DND-41 (cell line): ENCODE results near the gene ACOX3.

Experiments used
- ATAC-seq: fragments of 200-7000 bp; cut with Tn5 transposase; 3 replicates; pipeline ENCODE4 v1.9.1; 2021; ENCODE audit warnings: low read depth; ENCODE audit not compliant: insufficient read depth
- DNase-seq: peaks from one replicate; pipeline ENCODE4 v3.0.0-alpha.2; 2020
- H2AFZ ChIP-seq: 2 replicates; pipeline ENCODE4 v1.6.0; 2012; ENCODE audit warnings: low read depth, low read length
- H3K27ac ChIP-seq: 2 replicates; pipeline ENCODE4 v1.5.1; 2012; ENCODE audit warnings: low read length, inconsistent platforms
- H3K27me3 ChIP-seq: fragments of 200-600 bp; sonication (generic); 2 replicates; pipeline ENCODE4 v1.6.0; 2012; ENCODE audit warnings: low read length, mild to moderate bottlenecking, inconsistent platforms; ENCODE audit not compliant: insufficient read depth, poor library complexity
- H3K36me3 ChIP-seq: 2 replicates; pipeline ENCODE4 v1.5.1; 2012; ENCODE audit warnings: low read length, inconsistent platforms; ENCODE audit not compliant: insufficient read depth
- H3K4me1 ChIP-seq: 2 replicates; pipeline ENCODE4 v1.5.1; 2012; ENCODE audit warnings: mild to moderate bottlenecking, low read length; ENCODE audit not compliant: insufficient read depth
- H3K4me2 ChIP-seq: 2 replicates; pipeline ENCODE4 v1.6.0; 2012; ENCODE audit warnings: mild to moderate bottlenecking, moderate library complexity, low read length, inconsistent platforms; ENCODE audit not compliant: insufficient read depth
- H3K4me3 ChIP-seq, 2 experiments: fragments of 200-600 bp in 1 of 2; shearing (Covaris generic) in 1 of 2; 2 replicates each; pipeline ENCODE4 v1.5.1; 2012 to 2016; ENCODE audit warnings: inconsistent platforms in 2 of 2, low read length in 2 of 2, mild to moderate bottlenecking in 2 of 2, low read depth in 1 of 2, moderate library complexity in 1 of 2
- H3K79me2 ChIP-seq: 2 replicates; pipeline ENCODE4 v1.6.0; 2012; ENCODE audit warnings: low read length, inconsistent platforms; ENCODE audit not compliant: insufficient read depth
- H3K9ac ChIP-seq: 2 replicates; pipeline ENCODE4 v1.6.0; 2012; ENCODE audit warnings: low read depth, mild to moderate bottlenecking, inconsistent platforms, low read length, moderate library complexity
- H3K9me3 ChIP-seq: 2 replicates; pipeline ENCODE4 v1.5.1; 2012; ENCODE audit warnings: low read length, moderate library complexity, mild to moderate bottlenecking, inconsistent platforms; ENCODE audit not compliant: insufficient read depth, severe bottlenecking
- H4K20me1 ChIP-seq: 2 replicates; pipeline ENCODE4 v1.6.0; 2012; ENCODE audit warnings: low read length; ENCODE audit not compliant: insufficient read depth
- EZH2 ChIP-seq: IDR thresholded peaks from 3 replicates; pipeline ENCODE4 v1.6.1; 2012; ENCODE audit warnings: borderline replicate concordance, low read depth, mild to moderate bottlenecking, moderate library complexity, low read length, inconsistent platforms; ENCODE audit not compliant: severe bottlenecking
- TF ChIP-seq, protein P1 (sequence below): IDR thresholded peaks from 2 replicates; pipeline ENCODE4 v1.5.1; 2012; ENCODE audit warnings: borderline replicate concordance, low read length, moderate library complexity, mild to moderate bottlenecking; ENCODE audit not compliant: poor library complexity, severe bottlenecking; ENCODE audit errors: extremely low read depth

Gene ACOX3

DNA sequence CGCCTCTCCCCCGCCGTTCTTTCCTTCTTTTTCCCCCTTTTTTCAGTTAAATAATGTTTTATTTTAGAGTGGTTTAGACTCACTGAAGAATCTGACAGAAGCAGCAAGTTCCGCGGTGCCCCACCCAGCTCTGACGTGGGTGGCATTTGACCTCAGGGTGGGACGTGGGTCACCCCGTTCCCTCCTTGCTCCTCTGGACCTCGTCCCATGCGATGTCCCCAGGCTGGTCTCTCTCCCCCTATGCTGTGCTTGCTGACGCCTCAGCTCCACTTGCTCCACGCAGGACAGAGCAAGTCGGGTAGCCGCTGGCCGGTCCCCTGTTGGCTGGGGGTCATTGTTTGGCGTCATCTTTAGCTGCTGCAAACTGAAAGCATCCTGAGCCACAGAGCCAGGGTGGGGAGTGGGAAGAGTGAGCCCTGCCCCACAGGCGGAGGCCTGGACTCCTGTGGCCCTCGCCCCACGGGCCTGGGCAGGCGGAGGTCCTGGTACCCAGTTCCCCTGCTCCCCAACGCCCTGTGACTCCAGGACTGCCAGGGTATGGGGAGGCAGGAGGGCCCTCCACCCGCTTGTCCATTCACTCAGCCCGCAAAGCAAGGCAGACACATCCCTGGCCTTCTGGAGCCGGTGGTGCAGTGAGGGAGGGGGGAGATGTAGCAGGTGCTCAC lies 30.8 kb upstream of the ACOX3 start:
- TF ChIP-seq EZH2, result no peak
- TF ChIP-seq, protein P1, sequence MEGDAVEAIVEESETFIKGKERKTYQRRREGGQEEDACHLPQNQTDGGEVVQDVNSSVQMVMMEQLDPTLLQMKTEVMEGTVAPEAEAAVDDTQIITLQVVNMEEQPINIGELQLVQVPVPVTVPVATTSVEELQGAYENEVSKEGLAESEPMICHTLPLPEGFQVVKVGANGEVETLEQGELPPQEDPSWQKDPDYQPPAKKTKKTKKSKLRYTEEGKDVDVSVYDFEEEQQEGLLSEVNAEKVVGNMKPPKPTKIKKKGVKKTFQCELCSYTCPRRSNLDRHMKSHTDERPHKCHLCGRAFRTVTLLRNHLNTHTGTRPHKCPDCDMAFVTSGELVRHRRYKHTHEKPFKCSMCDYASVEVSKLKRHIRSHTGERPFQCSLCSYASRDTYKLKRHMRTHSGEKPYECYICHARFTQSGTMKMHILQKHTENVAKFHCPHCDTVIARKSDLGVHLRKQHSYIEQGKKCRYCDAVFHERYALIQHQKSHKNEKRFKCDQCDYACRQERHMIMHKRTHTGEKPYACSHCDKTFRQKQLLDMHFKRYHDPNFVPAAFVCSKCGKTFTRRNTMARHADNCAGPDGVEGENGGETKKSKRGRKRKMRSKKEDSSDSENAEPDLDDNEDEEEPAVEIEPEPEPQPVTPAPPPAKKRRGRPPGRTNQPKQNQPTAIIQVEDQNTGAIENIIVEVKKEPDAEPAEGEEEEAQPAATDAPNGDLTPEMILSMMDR, result no peak
- ATAC-seq, result no peak
- Histone ChIP-seq H3K4me1 (no peaks in the 10 kb centered on the region), H3K4me3 (no peak overlapping the region), H3K27me3 (no peaks in the 10 kb centered on the region), H3K4me2 (no peak overlapping the region), H3K9ac (no peak overlapping the region), H4K20me1 (peaks cover 9% of the 10 kb centered on the region), H2AFZ (no peak overlapping the region), H3K79me2 (no peaks in the 10 kb centered on the region), H3K9me3 (no peaks in the 10 kb centered on the region), H3K36me3 (peaks cover 62% of the 10 kb centered on the region), H3K27ac (no peak overlapping the region)
- no peak for DNase-seq

DNA sequence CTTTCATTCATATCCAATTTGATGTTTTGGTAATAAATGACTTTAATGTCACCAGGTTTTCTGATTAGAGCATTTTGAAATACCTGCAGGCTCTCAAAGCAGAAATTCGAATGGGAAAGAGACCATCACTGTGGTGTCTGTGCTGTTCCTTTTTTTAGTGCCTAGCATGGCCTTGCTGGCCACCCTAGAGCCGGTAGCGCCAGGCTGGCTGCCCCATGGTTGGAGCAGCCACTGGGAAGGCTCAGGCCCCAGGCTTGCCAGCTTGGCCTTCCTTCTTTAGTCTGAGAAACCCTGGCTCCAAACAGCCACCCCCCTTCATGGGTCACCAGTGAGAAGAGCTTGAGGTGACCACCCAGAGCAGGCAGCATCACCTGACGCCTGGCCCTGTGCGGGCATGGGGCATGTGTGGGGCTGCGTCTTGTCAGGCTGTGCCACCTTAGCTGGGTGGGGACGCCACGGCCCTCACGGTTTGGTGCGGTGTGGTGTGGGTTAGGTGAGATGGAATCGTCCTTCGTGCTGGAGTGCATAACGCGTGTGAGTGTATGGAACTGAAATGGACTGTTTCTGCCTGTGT lies 30.0 kb upstream of the ACOX3 start:
- peaks cover 9% of the 10 kb centered on the region for H4K20me1 ChIP-seq
- no peaks in the 10 kb centered on the region for H3K9me3 ChIP-seq

DNA sequence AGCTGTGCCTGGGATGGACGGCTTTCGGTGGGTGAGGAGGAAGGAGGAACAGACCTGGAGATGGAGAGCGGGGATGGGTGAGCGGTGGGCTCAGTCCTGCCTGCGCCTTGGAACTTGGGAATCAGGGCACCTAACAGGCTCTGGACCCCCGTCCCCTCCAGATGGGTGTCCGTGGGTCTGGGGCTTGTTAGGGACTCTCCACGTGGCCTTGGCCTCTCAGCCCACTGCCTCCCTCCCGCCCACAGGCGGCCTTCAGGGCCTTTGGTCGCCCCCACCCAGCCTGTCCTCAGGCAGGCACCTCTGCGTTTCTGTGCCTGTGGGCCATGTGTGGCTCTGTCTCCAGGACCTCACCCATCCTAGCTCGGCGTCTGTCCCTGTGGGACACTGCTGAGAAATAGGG lies 29.0 kb upstream of the ACOX3 start:
- Histone ChIP-seq H2AFZ (no peak overlapping the region), H3K79me2 (no peaks in the 10 kb centered on the region), H3K36me3 (peaks cover 66% of the 10 kb centered on the region), H3K9ac (no peak overlapping the region), H3K27me3 (no peaks in the 10 kb centered on the region), H3K9me3 (no peaks in the 10 kb centered on the region), H3K27ac (no peak overlapping the region), H3K4me3 (no peak overlapping the region), H3K4me1 (no peaks in the 10 kb centered on the region), H3K4me2 (no peak overlapping the region), H4K20me1 (peaks cover 9% of the 10 kb centered on the region)
- ATAC-seq (no peak), DNase-seq (no peak)
- TF ChIP-seq EZH2, result no peak
- TF ChIP-seq, protein P1, result no peak

More for the DNA sequence above, 30.0 kb upstream of the ACOX3 start:
- DNase-seq, result no peak
- no peak overlapping the region for H3K4me3 ChIP-seq
- TF ChIP-seq, protein P1, result no peak
- no peak for TF ChIP-seq EZH2
- H2AFZ ChIP-seq, result no peak overlapping the region
- no peak overlapping the region for H3K27ac ChIP-seq
- H3K79me2 ChIP-seq, result no peaks in the 10 kb centered on the region
- no peak overlapping the region for H3K4me2 ChIP-seq
- H3K9ac ChIP-seq, result no peak overlapping the region
- no peaks in the 10 kb centered on the region for H3K4me1 ChIP-seq
- peaks cover 63% of the 10 kb centered on the region for H3K36me3 ChIP-seq
- H3K27me3 ChIP-seq, result no peaks in the 10 kb centered on the region
- ATAC-seq, result no peak
